Measurements from ENCODE around the gene DTNB.

DNA sequence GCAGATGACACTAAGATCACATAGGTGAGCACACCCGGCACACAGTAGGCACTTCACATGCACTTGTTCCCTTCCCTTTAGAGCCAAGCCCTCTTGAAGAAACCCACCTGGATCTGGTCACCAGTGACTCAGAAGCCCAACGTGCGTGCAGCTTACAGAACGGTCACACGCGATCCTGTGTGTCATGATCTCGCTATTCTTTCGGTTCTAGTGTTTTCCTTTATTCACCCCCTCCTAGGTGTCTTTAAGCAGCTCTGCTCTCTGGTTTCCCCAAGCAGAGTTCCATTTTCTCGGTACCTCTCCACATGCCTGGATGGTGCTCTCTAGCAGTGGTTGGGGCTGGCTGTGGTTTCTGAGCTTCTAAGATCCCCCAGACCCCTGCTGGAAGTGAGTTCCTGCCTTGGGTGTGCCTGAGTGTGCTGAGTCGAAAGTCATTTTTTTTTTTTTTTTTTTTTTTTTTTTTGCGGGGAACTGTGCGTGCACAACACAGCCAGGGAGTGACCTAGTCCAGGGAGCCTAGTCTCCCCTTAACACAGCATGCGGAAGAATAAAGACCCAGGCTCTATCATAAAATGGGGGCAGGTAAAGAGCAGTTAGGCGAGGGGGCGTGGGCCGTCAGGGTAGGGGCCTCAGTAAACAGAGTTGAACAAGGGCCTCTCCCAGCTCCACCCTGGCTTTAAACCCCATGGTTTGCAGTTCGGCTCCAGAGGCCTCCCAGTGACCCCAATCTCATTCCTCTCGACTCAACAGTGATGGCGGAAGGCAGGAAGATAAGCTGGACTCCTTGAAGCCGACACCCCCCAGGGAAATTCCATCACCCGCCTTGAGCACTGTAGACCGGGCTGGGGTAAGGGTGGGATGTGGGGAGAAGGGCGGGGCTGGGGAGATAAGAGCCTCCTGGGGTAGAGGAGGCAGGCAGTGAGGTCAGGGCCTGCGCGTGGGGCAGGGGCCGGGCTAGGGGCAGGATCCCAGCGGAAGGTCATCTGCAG, 301.8 kb downstream of the DTNB start:
- TF ChIP-seq, protein P1, sequence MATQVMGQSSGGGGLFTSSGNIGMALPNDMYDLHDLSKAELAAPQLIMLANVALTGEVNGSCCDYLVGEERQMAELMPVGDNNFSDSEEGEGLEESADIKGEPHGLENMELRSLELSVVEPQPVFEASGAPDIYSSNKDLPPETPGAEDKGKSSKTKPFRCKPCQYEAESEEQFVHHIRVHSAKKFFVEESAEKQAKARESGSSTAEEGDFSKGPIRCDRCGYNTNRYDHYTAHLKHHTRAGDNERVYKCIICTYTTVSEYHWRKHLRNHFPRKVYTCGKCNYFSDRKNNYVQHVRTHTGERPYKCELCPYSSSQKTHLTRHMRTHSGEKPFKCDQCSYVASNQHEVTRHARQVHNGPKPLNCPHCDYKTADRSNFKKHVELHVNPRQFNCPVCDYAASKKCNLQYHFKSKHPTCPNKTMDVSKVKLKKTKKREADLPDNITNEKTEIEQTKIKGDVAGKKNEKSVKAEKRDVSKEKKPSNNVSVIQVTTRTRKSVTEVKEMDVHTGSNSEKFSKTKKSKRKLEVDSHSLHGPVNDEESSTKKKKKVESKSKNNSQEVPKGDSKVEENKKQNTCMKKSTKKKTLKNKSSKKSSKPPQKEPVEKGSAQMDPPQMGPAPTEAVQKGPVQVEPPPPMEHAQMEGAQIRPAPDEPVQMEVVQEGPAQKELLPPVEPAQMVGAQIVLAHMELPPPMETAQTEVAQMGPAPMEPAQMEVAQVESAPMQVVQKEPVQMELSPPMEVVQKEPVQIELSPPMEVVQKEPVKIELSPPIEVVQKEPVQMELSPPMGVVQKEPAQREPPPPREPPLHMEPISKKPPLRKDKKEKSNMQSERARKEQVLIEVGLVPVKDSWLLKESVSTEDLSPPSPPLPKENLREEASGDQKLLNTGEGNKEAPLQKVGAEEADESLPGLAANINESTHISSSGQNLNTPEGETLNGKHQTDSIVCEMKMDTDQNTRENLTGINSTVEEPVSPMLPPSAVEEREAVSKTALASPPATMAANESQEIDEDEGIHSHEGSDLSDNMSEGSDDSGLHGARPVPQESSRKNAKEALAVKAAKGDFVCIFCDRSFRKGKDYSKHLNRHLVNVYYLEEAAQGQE (IDR thresholded peaks at IDR 0.05; ENCODE audit: insufficient read depth in 1 of 2, low read depth in 2 of 2, low read length in 2 of 2): no peak
- TF ChIP-seq POLR2AphosphoS5 (IDR thresholded peaks at IDR 0.05; ENCODE audit: low read depth, low read length): no peak
- TF ChIP-seq TAF1 (IDR thresholded peaks at IDR 0.05; ENCODE audit: borderline replicate concordance, insufficient read depth, low read length): no peak
- no peak for TF ChIP-seq FOXP2 (optimal IDR thresholded peaks at IDR 0.05; ENCODE audit: borderline replicate concordance, extremely low read depth, extremely low read length, insufficient read depth)

All from PFSK-1 (cell line).